Inflammatory macrophage (primary cell): ENCODE data around the gene EXOC5.
"Not testable (repeated sequence)": the region's sequence is repeated elsewhere in the genome, so short reads cannot be mapped to it uniquely, and the experiment has no call there.

Experiments used
- DNase-seq, 2 donors: peaks; one replicate each; pipeline ENCODE4 v3.0.0-alpha.2; 2020 to 2022
- total RNA-seq, 18 experiments: gene quantifications; one replicate each; lab custom pipeline; 2026; ENCODE audit warnings: mixed read lengths in 6 of 18, inconsistent platforms in 2 of 18; lab: John Stamatoyannopoulos, UW

Gene EXOC5
- total RNA-seq: 119 to 308 (median 201) reads per million in 18 experiments

GRCh38 chr14:57268161-57269069, at the start of gene EXOC5, which contains the start of gene AP5M1:
EXOC5 (minus strand) TSS chr14:57268905; CDS start chr14:57268648, 257 bp downstream.
AP5M1 (plus strand) TSS chr14:57268971; CDS start chr14:57269315, 344 bp downstream.
- DNase-seq: peak; percentile 96 to 97

GRCh38 chr14:57317248-57317833, 48.6 kb upstream of the EXOC5 start:
- DNase-seq: peak; percentile 71 to 75

GRCh38 chr14:57314396-57315089, 45.8 kb upstream of the EXOC5 start:
- no peak for DNase-seq

GRCh38 chr14:57302883-57303282, 34.2 kb upstream of the EXOC5 start:
- no peak for DNase-seq

GRCh38 chr14:57299511-57299910, 30.8 kb upstream of the EXOC5 start:
- DNase-seq: no peak

GRCh38 chr14:57297852-57298251, 29.1 kb upstream of the EXOC5 start:
- no peak for DNase-seq

- no peak for DNase-seq
Observed at GRCh38 chr14:57295239-57295638, 26.5 kb upstream of the EXOC5 start.

GRCh38 chr14:57293866-57294837, 25.4 kb upstream of the EXOC5 start:
- no peak for DNase-seq

- no peak for DNase-seq
Observed at GRCh38 chr14:57291692-57292647, 23.3 kb upstream of the EXOC5 start.

GRCh38 chr14:57290751-57291150, 22.0 kb upstream of the EXOC5 start:
- DNase-seq: no peak

GRCh38 chr14:57287745-57288144, 19.0 kb upstream of the EXOC5 start:
- DNase-seq: no peak

- no peak for DNase-seq
Observed at GRCh38 chr14:57277062-57277461, 8.4 kb upstream of the EXOC5 start.

GRCh38 chr14:57275023-57275664, 6.4 kb upstream of the EXOC5 start:
- DNase-seq: no peak

GRCh38 chr14:57274551-57274950, 5.8 kb upstream of the EXOC5 start:
- DNase-seq: no peak

GRCh38 chr14:57273236-57273635, 4.5 kb upstream of the EXOC5 start:
- no peak for DNase-seq

- DNase-seq: no peak
Observed at GRCh38 chr14:57266065-57266464, 2.6 kb downstream of the EXOC5 start.

GRCh38 chr14:57262117-57262516, 6.6 kb downstream of the EXOC5 start:
- DNase-seq: no peak

GRCh38 chr14:57261604-57262003, 7.1 kb downstream of the EXOC5 start:
- peak in 1 of 2 donors; percentile 18 for DNase-seq

GRCh38 chr14:57259672-57260071, 9.0 kb downstream of the EXOC5 start:
- DNase-seq: no peak

- DNase-seq: not testable (repeated sequence)
Observed at GRCh38 chr14:57258221-57258620, 10.5 kb downstream of the EXOC5 start.
